Activated B cell treated with CpG ODN at 0.5 μM for 24 hours (primary cell): Measurements from ENCODE around the gene OR11A1. TPM values are rescaled to one million over a fixed set of nuclear protein-coding genes. Genes with fewer than 3 reads are reported as not detected.

Experiments used
- ATAC-seq: fragments of 200-7000 bp; cut with Tn5 transposase; one replicate; pipeline ENCODE4 v1.10.0; 2021; ENCODE audit warnings: low read depth, mild to moderate bottlenecking, moderate library complexity
- CTCF ChIA-PET: fragments of 350-600 bp; sonication (Branson Sonifier 250); formaldehyde crosslinking; loops from one replicate; lab custom pipeline; 2021; ENCODE audit warnings: antibody characterized with exemption; lab: Charles Lee
- POLR2A ChIA-PET: fragments of 350-600 bp; sonication (Branson Sonifier 250); formaldehyde crosslinking; loops from one replicate; lab custom pipeline; 2021; ENCODE audit warnings: antibody characterized with exemption; lab: Charles Lee
- DNase-seq: peaks from one replicate; pipeline ENCODE4 v3.0.0; 2022
- H3K27ac Mint-ChIP-seq: one replicate; pipeline ENCODE4 v1.8.0; 2020; ENCODE audit warnings: mixed read lengths
- H3K27me3 Mint-ChIP-seq: one replicate; pipeline ENCODE4 v1.8.0; 2021; ENCODE audit warnings: mixed read lengths
- H3K36me3 Mint-ChIP-seq: one replicate; pipeline ENCODE4 v1.8.0; 2021; ENCODE audit warnings: low read depth, mixed read lengths
- H3K4me1 Mint-ChIP-seq: one replicate; pipeline ENCODE4 v1.8.0; 2021; ENCODE audit warnings: mixed read lengths
- H3K4me3 Mint-ChIP-seq: one replicate; pipeline ENCODE4 v1.8.0; 2020; ENCODE audit warnings: mild to moderate bottlenecking, mixed read lengths
- H3K9me3 Mint-ChIP-seq: one replicate; pipeline ENCODE4 v1.8.0; 2020; ENCODE audit warnings: mixed read lengths
- CTCF ChIP-seq: fragments of 200-600 bp; IDR thresholded peaks from one replicate; pipeline ENCODE4 v1.8.0; 2022; ENCODE audit warnings: antibody characterized with exemption, mild to moderate bottlenecking
- intact Hi-C: fragments of 100-400 bp; cut with micrococcal nuclease; formaldehyde crosslinking; loops from one replicate; pipeline ENCODE4 v1.15.1; 2024
- total RNA-seq: library from RNA; stranded (reverse); gene quantifications from 2 replicates; pipeline ENCODE4 v1.2.3, GENCODE V29; 2022

The OR11A1 gene
- total RNA-seq: not detected in 2 replicates

GRCh38 chr6:29456971-29457370, at the start of gene OR11A1, which contains the start of gene OR2H1:
Gene OR11A1, minus strand, starts transcription at chr6:29457071. Its CDS starts 29,430 bp downstream, at chr6:29427641.
Gene OR2H1, plus strand, starts transcription at chr6:29457155. Its CDS starts 4,615 bp downstream, at chr6:29461770.
- no peak for TF ChIP-seq CTCF
- Mint-ChIP-seq H3K27ac (no peak within 1 kb of the TSS), H3K4me1 (no peaks in the 10 kb centered on the region), H3K4me3 (no peak within 1 kb of the TSS), H3K27me3 (peaks cover 8% of the 10 kb centered on the region), H3K9me3 (no peaks in the 10 kb centered on the region), H3K36me3 (no peaks in the 10 kb centered on the region)
- DNase-seq (no peak), ATAC-seq (no peak)
- intact Hi-C loops: no loop called here
- POLR2A ChIA-PET: no interaction called here
- CTCF ChIA-PET: no interaction called here

- ATAC-seq (no peak), DNase-seq (no peak)
- no peak for TF ChIP-seq CTCF
- Mint-ChIP-seq H3K27ac (no peak overlapping the region), H3K4me3 (no peak overlapping the region), H3K4me1 (no peaks in the 10 kb centered on the region), H3K27me3 (peaks cover 8% of the 10 kb centered on the region), H3K9me3 (no peaks in the 10 kb centered on the region), H3K36me3 (no peaks in the 10 kb centered on the region)
- intact Hi-C loops: no loop called here
- CTCF ChIA-PET: no interaction called here
- POLR2A ChIA-PET: no interaction called here
Measured at GRCh38 chr6:29506446-29507067, 49.7 kb upstream of the OR11A1 start.

- no peaks in the 10 kb centered on the region for H3K9me3 Mint-ChIP-seq
- intact Hi-C loops: no loop called here
- POLR2A ChIA-PET: no interaction called here
- no peak for TF ChIP-seq CTCF
- ATAC-seq: no peak
- H3K4me1 Mint-ChIP-seq: no peaks in the 10 kb centered on the region
- no peak overlapping the region for H3K27ac Mint-ChIP-seq
- H3K36me3 Mint-ChIP-seq: no peaks in the 10 kb centered on the region
- CTCF ChIA-PET: no interaction called here
- H3K27me3 Mint-ChIP-seq: peaks cover 7% of the 10 kb centered on the region
- no peak overlapping the region for H3K4me3 Mint-ChIP-seq
- DNase-seq: no peak
Measured at GRCh38 chr6:29505808-29506207, 48.9 kb upstream of the OR11A1 start.

GRCh38 chr6:29504961-29505360, 48.1 kb upstream of the OR11A1 start:
- Mint-ChIP-seq H3K4me3 (no peak overlapping the region), H3K9me3 (no peaks in the 10 kb centered on the region), H3K4me1 (no peaks in the 10 kb centered on the region), H3K27ac (no peak overlapping the region), H3K36me3 (no peaks in the 10 kb centered on the region), H3K27me3 (peaks cover 4% of the 10 kb centered on the region)
- POLR2A ChIA-PET: no interaction called here
- TF ChIP-seq CTCF: no peak
- DNase-seq (no peak), ATAC-seq (no peak)
- CTCF ChIA-PET: no interaction called here
- intact Hi-C loops: no loop called here

GRCh38 chr6:29502597-29502996, 45.7 kb upstream of the OR11A1 start:
- POLR2A ChIA-PET: no interaction called here
- no peaks in the 10 kb centered on the region for H3K9me3 Mint-ChIP-seq
- no peak for DNase-seq
- CTCF ChIA-PET: no interaction called here
- no peak overlapping the region for H3K27ac Mint-ChIP-seq
- no peak overlapping the region for H3K4me3 Mint-ChIP-seq
- peaks cover 9% of the 10 kb centered on the region for H3K27me3 Mint-ChIP-seq
- no peak for TF ChIP-seq CTCF
- intact Hi-C loops: no loop called here
- ATAC-seq: no peak
- no peaks in the 10 kb centered on the region for H3K36me3 Mint-ChIP-seq
- H3K4me1 Mint-ChIP-seq: no peaks in the 10 kb centered on the region
